Posterior cingulate gyrus (tissue), 11 donors: ENCODE data around the gene TM9SF1.
A peak's percentile ranks its signal among the peaks of the same experiment; 100 is the strongest.

ENCODE experiments used
- DNase-seq, 10 donors: peaks; one replicate each; pipeline versions ENCODE4 v3.0.0 to v3.0.0-alpha.2; 2020 to 2021; ENCODE audit warnings: mixed read lengths in 3 of 10
- intact Hi-C: fragments of 100-400 bp; cut with DNase I; formaldehyde crosslinking; loops from one replicate; pipeline ENCODE4 v1.15.1; 2023

The TM9SF1 gene, protein sequence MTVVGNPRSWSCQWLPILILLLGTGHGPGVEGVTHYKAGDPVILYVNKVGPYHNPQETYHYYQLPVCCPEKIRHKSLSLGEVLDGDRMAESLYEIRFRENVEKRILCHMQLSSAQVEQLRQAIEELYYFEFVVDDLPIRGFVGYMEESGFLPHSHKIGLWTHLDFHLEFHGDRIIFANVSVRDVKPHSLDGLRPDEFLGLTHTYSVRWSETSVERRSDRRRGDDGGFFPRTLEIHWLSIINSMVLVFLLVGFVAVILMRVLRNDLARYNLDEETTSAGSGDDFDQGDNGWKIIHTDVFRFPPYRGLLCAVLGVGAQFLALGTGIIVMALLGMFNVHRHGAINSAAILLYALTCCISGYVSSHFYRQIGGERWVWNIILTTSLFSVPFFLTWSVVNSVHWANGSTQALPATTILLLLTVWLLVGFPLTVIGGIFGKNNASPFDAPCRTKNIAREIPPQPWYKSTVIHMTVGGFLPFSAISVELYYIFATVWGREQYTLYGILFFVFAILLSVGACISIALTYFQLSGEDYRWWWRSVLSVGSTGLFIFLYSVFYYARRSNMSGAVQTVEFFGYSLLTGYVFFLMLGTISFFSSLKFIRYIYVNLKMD

DNA sequence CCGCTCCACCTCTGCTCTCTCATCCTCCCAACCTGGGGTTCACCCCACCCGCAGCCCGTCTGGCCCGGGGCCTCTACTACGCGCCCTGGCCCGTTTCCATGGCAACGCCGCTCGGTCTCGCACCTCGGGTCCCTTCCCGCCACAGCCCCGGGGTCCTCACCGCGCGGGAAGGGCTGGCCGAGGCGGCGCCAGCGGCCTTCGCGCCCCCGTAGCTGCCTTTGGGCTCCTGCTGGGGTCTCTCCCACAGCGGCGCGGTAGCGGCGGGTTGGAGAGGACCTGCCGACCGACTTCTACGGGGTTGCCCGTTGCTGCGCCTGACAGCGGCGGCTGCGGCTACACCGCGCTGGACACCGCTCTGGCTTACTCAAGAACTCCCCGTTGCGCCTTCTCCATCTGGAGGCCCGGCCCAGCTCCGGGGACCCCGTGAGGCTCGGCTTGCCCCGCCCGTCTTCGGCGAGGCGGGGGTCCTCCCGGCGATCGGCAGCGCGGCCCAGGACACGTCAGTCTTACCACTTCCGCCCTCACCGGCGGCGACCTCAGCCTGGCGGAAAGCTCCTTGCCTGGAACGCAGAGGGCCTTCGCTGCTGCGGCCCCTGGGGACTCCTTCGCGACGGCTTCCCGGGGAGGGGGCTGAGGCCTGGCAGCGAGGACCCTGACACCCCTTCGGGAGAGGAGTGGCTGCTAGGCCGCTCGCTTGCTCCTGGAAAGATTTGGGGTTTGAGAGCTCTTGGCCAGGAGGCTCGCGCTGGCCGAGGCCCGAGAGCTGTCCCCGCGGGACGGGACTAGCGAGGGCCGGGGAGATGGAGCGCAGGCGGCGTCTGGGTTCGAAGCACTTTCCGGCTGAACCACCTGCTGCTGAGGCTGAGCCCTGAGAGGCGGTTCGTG, at the start of gene TM9SF1:
TSS of gene TM9SF1 (minus strand) at position 256 of the 885 bp plus-strand sequence. CDS start 422 bp downstream, outside the sequence.
- intact Hi-C loops = no loop called here
- DNase-seq = peak; percentile 69 to 98 (median 84)

GRCh38 chr14:24243336-24243836, 48.1 kb upstream of the TM9SF1 start:
- intact Hi-C loops = loop anchor here (2.0 to 10.0 kb wide), 3 partner anchors 27 to 191 kb away; partner anchors contain the start of gene RABGGTA
- DNase-seq = peak in 2 of 10 donors; percentile 10 to 28

DNA sequence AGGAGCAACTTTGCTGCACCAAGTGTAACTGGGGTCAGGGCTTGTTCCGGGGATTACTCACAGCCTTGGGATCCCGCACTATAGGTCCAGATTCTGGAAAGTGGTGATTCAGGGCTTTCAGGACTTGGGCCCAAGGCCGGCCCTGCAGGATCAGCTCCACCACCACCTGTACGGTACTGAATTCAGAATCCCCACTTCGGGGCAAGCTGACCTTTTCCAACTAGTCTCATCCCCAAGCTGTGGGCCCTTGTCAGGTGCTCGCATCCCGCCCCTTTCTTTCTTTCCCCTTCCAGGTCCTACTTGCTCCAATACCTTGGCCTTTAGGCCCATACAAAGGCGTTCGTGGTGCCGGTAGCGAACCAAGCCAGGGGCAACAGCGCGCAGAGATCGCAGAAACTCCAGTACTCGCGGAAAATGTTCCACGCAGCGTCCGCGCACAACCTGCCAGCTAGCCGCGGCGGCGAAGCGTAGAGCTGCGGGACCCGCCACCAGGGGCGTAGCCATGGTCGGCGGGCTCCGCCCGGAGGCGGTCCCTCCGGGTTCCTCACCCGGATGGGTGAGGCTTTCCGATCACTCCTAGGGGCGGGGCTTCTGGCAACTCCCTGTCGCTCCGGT, 46.7 kb upstream of the TM9SF1 start:
- DNase-seq = peak in 8 of 10 donors; percentile 83 to 98 (median 90)
- intact Hi-C loops = loop anchor here (1.0 to 10.0 kb wide), 4 partner anchors 10 to 193 kb away; partner anchors contain the start of genes GMPR2, NEDD8 and RABGGTA

DNA sequence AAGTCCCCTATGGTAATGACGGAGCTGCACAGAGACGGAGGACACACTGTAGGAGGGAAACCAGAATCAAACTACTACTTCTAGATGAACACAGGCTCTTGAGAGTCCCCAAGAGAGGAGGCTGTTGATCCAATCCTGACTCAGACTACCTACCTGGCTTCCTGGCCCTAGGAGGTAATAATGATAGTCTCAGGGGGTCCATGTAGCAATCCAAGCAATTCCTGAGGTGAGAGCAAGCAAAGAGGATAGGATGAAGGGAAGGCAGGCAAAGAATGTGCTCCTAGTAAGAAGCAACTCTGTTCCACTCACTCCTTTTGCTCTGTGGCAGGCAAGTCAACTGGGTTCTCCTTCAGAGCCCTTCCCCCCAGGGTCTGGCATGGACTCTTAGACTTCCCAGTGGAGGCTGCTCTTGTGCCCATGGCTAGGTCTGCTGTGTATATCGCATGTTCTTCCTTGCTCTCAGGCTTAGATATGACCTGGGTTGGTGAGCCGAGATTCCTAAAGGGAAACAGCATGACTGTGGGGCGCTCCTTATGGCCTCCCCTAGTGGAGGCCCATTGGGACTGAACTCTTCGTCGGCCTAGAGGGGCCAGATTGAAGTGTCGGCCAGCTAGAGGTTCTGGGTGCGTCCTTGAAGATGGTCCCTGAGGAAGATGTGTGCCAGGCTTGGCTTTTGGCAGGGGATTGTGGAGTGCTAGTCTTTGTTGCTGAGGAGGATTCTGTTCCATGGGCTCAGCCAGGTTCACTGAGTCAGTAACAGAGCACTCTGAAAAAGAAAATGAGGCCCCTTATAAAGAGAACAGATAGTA, 45.1 kb upstream of the TM9SF1 start:
- no peak for DNase-seq
- intact Hi-C loops = loop anchor here (10.0 kb wide), 1 partner anchor 194 kb away; no protein-coding TSS in a partner anchor

- intact Hi-C loops = no loop called here
- no peak for DNase-seq
These were observed 43.3 kb upstream of the TM9SF1 start for GRCh38 chr14:24238527-24239037.

DNA sequence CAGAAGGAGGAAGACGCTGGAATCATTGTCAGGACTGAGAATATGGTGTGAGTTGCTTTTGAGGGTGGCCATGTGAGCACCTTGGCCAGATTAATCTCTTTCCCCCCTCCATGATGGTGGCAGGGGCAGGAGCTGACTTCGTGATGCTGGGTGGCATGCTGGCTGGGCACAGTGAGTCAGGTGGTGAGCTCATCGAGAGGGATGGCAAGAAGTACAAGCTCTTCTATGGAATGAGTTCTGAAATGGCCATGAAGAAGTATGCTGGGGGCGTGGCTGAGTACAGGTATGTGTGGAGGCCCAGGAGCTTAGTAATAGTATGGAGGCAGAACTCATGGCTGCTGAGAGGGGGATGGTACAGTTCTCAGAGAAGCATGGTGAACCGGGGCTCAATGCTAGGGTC, 42.9 kb upstream of the TM9SF1 start:
- intact Hi-C loops = no loop called here
- DNase-seq = no peak

GRCh38 chr14:24237463-24237955, 42.3 kb upstream of the TM9SF1 start:
- intact Hi-C loops = no loop called here
- DNase-seq = no peak

DNA sequence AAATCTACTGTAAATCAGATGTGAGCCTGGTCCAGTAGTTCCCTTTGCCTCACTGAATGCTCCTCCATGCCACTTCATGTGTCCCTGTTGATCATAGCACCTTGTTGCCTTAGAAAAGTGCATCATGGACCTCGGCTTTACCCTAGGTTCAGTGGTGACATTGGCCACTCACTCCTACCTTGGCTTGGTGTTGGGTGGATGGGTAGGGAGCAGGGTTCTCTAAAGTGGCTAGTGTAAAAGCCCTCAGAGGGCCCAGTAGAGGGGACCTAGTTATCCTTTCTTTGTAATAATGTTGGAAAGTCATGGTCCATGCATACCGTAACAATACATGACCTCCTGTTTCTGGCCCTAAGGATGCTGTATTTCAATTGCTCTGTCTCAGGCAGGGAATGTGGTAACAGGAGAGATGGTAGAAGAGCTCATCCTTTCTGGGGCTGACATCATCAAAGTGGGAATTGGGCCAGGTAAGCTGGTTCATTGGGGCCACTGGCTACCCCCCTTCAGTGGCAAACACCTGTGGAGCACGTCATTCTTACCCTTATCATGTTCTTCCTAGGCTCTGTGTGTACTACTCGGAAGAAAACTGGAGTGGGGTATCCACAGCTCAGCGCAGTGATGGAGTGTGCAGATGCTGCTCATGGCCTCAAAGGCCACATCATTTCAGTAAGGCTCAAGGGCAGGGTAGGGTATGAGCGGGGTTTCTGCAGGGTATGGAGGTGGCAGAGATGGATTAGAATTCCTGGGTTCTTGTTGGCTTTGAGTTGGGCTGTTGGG, 41.6 kb upstream of the TM9SF1 start:
- intact Hi-C loops = no loop called here
- DNase-seq = no peak

DNA sequence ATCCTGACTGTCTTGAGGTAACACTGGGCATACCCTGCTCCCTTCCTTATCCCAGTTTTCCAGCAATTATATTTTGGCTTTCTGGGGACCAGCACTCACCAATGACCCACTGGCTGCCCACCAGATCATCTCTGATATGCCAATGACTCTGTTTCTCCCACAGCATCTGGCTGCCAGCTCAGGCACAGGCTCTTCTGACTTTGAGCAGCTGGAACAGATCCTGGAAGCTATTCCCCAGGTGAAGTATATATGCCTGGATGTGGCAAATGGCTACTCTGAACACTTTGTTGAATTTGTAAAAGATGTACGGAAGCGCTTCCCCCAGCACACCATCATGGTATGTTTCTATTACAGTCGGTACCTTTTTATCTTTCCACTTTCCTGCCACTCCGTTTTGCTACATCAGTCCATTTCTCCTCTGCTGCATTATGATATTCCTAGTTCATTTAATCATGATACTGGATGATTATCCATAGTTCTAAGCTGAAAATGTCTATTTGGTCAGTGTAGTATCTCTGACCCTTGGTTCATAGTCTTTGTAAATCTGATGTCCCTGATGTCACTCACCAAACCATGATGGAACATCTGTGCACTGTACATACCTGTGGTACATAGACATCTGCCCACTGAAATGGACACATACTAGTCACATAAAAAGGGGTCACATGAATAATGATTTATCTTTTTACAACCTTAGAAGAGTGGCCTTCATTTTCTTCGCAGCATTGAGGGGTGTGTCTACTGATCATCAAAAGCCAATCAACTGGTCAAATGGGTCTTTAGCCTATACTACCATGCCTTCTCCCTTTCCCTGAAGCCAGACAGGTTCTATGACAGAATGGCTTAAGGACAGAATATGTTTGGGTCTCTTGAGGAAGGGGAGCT, 40.8 kb upstream of the TM9SF1 start:
- intact Hi-C loops = no loop called here
- DNase-seq = no peak

DNA sequence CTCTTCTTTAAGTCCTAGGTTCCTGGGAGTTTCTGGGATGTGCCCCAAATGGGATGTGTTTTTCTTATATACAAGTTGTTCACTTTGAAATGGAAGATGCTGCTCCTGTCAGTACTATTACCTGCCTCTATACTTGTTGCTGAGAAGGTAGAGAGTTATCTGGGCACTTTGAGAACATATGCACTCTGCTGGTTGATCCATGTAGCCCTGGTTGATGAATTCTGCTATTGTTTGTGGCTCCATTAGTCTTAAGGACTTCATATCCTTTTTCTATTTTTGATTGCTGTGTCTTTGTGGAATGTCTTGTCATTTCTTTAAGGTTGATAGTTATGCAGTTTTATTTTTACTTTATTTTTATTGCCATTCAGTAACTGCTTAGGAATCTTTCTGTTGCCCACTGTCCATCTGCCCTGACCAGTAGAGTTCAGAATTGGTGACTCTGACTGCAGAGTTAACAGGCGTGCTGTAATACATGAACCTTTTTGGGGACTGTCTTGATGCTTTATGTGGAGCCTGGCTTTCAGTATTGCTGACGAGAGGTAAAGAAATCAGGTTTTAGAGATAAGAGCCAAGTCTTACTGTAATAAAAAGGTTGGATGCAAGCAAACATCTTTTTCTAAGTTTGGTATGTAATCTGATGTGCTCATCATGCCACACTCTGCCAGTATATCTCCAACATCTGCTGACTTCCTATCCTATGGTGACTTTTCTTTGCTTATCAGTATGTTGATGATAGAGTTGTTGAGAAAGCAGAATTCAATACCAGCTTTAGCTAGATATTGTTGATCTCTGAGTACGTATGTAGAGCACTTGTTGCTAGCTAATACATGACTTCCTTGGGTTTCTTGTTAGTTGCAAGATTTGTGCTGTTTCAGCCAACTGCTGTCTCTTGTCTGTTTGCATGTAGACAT, 39.1 kb upstream of the TM9SF1 start:
- DNase-seq = no peak
- intact Hi-C loops = no loop called here

DNA sequence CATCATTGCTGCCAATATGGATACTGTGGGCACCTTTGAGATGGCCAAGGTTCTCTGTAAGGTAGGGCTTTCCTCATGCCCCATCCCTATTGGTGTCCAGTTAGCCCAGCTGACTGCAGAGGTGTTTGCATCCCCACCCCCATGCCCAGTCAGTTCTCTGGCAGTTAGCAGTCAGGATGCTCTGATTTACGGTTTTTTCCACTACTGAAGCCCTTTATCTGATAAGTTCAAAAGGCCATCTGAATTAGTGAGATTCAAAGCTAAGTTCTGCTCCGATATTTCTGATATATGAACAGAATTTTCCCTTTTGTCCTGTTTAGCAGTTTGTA, 38.3 kb upstream of the TM9SF1 start:
- intact Hi-C loops = no loop called here
- no peak for DNase-seq

GRCh38 chr14:24232645-24233537, 37.6 kb upstream of the TM9SF1 start, which contains the start of gene GMPR2:
GMPR2 (plus strand) TSS chr14:24232929; CDS start chr14:24233254, 325 bp downstream.
- intact Hi-C loops = loop anchor here (1.0 kb wide), 1 partner anchor 9 kb away; the partner anchor contains the start of gene TINF2
- DNase-seq = peak in 1 of 10 donors; percentile 76

DNA sequence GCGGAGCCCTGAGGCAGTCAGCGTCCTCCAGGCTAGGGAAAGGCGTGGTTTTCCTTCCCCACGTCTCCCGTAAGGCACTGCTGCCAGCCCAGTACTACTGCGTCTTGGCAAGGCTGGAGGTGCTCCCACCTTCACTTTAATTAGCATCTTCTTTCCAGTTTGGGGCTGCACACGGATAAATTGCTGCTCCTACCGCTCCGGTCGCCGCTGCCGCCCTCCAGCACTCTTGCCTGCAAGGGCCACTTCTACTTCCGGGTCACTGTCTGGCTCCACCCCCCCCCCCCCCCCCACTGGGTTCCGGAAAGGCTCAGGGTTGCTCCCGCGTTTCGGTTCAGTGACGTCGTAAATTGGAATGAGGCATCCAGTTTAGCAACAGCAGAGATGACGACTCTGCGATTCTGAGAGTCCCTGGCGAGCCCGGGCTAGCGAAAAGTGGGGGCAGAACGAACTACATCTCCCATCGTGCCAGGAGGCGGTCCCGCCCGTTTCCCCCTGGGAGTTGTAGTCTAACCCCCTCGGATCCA, 36.9 kb upstream of the TM9SF1 start, which contains the start of gene NEDD8:
TSS of gene NEDD8 (minus strand) at position 247 of the 524 bp plus-strand sequence. CDS start at position 147, 100 bp downstream.
- peak; percentile 88 to 99 (median 93) for DNase-seq
- intact Hi-C loops = loop anchor here (1.0 kb wide), 1 partner anchor 10 kb away; the partner anchor contains the start of gene TINF2
